Mammary epithelial cell (primary cell): ENCODE results near the gene DUSP16.

Experiments used
- CTCF ChIP-seq, 2 donors: IDR thresholded peaks in 1 of 2; conservative IDR thresholded peaks in 1 of 2; 2 replicates each; pipeline ENCODE4 v1.5.1; 2011 to 2012; ENCODE audit warnings: inconsistent platforms in 2 of 2, low read length in 2 of 2, mild to moderate bottlenecking in 2 of 2, control low read depth in 1 of 2, low read depth in 1 of 2; ENCODE audit not compliant: insufficient read depth in 1 of 2; ENCODE audit errors: extremely low read depth in 1 of 2
- EZH2 ChIP-seq: IDR thresholded peaks from 2 replicates; pipeline ENCODE4 v1.6.1; 2012; ENCODE audit warnings: low read length, inconsistent platforms, borderline replicate concordance

- no peak for TF ChIP-seq CTCF (conservative IDR thresholded peaks at IDR 0.05 in 1 of 2, IDR thresholded peaks at IDR 0.05 in 1 of 2; ENCODE audit: extremely low read depth in 1 of 2, insufficient read depth in 1 of 2, low read depth in 1 of 2, low read length in 2 of 2)
- no peak for TF ChIP-seq EZH2
Observed at GRCh38 chr12:12428047-12428446, 134.6 kb downstream of the DUSP16 start.
